K562 treated with DMSO at 1 percent for 48 hours (cell line): ENCODE data around the gene GOLM1. TPM values are rescaled to one million over a fixed set of nuclear protein-coding genes. Genes with fewer than 3 reads are reported as not detected.

Source experiments
- total RNA-seq: library from RNA; unstranded; fragments of 300-600 nt; gene quantifications from 2 replicates; pipeline ENCODE4 v1.2.3, GENCODE V29; 2022; ENCODE audit warnings: low replicate concordance; ENCODE audit errors: extremely low read depth

Gene GOLM1
- total RNA-seq, result not detected in 2 replicates

GRCh38 chr9:86098824-86099700 is at the start of gene GOLM1:
GOLM1 (minus strand) TSS chr9:86099558; CDS start chr9:86079320, 20,238 bp downstream.

Other genes with a start within 250 kb of the GOLM1 start
- gene NAA35, start 158.4 kb downstream of the GOLM1 start, total RNA-seq, result not detected in 2 replicates
- not detected in 2 replicates for gene C9orf153, start 160.1 kb upstream of the GOLM1 start, total RNA-seq
- gene ISCA1, start 183.0 kb upstream of the GOLM1 start, total RNA-seq, result not detected in 2 replicates